Fibroblast of lung (primary cell): ENCODE results near the gene CCM2L. TPM values are rescaled to one million over a fixed set of nuclear protein-coding genes. Genes with fewer than 3 reads are reported as not detected.

ENCODE experiments used
- DNase-seq, 2 donors: peaks; one replicate each; pipeline versions ENCODE4 v3.0.0 to v3.0.0-alpha.2; 2010; ENCODE audit warnings: low read depth in 2 of 2
- H2AFZ ChIP-seq: 2 replicates; pipeline ENCODE4 v1.5.1; 2012; ENCODE audit warnings: low read length, control low read depth, inconsistent platforms
- H3K27ac ChIP-seq: 2 replicates; pipeline ENCODE4 v1.5.1; 2011; ENCODE audit warnings: low read length, control low read depth; ENCODE audit not compliant: insufficient read depth
- H3K27me3 ChIP-seq: 2 replicates; pipeline ENCODE4 v1.5.1; 2011; ENCODE audit warnings: mild to moderate bottlenecking, low read length; ENCODE audit not compliant: control insufficient read depth, insufficient read depth
- H3K36me3 ChIP-seq: 2 replicates; pipeline ENCODE4 v1.5.1; 2011; ENCODE audit warnings: low read length; ENCODE audit not compliant: control insufficient read depth, insufficient read depth
- H3K4me1 ChIP-seq: 2 replicates; pipeline ENCODE4 v1.5.1; 2011; ENCODE audit warnings: low read length; ENCODE audit not compliant: control insufficient read depth, insufficient read depth; ENCODE audit errors: extremely low read depth
- H3K4me2 ChIP-seq: 2 replicates; pipeline ENCODE4 v1.5.1; 2011; ENCODE audit warnings: low read length, control low read depth; ENCODE audit not compliant: insufficient read depth; ENCODE audit errors: extremely low read depth
- H3K4me3 ChIP-seq, 4 experiments: fragments of 200-600 bp in 1 of 4; sonication (generic) in 1 of 4; replicated peaks in 1 of 4; 2 replicates each; pipeline ENCODE4 v1.5.1; 2011 to 2016; ENCODE audit warnings: low read length in 4 of 4, low read depth in 3 of 4, mild to moderate bottlenecking in 3 of 4, control low read depth in 2 of 4, inconsistent platforms in 1 of 4, mixed read lengths in 1 of 4; ENCODE audit not compliant: insufficient read depth in 1 of 4; ENCODE audit errors: control extremely low read depth in 1 of 4
- H3K79me2 ChIP-seq: 2 replicates; pipeline ENCODE4 v1.5.1; 2012; ENCODE audit warnings: mild to moderate bottlenecking, low read length, inconsistent platforms; ENCODE audit not compliant: control insufficient read depth, insufficient read depth
- H3K9ac ChIP-seq: 2 replicates; pipeline ENCODE4 v1.5.1; 2011; ENCODE audit warnings: mild to moderate bottlenecking, low read length, control low read depth; ENCODE audit not compliant: insufficient read depth
- H3K9me3 ChIP-seq: 2 replicates; pipeline ENCODE4 v1.5.1; 2012; ENCODE audit warnings: low read depth, low read length; ENCODE audit not compliant: control insufficient read depth, insufficient read depth
- H4K20me1 ChIP-seq: 2 replicates; pipeline ENCODE4 v1.5.1; 2011; ENCODE audit warnings: low read length; ENCODE audit not compliant: control insufficient read depth, insufficient read depth; ENCODE audit errors: extremely low read depth
- EZH2 ChIP-seq: IDR thresholded peaks from 2 replicates; pipeline ENCODE4 v1.5.1; 2012; ENCODE audit warnings: low read length, control low read depth, mild to moderate bottlenecking; ENCODE audit errors: missing control alignments
- polyA plus RNA-seq, 2 donors: library from polyadenylated mRNA; depleted of rRNA in 1 of 2; stranded (reverse) in 1 of 2; unstranded in 1 of 2; fragments of >200 nt; gene quantifications; 2 replicates each; pipeline ENCODE4 v1.2.1, GENCODE V29; 2011 to 2012; ENCODE audit warnings: missing spikeins in 1 of 2
- total RNA-seq: library from RNA; depleted of rRNA; stranded (reverse); fragments of >200 nt; gene quantifications from 2 replicates; pipeline ENCODE4 v1.2.1, GENCODE V29; 2014
- TF ChIP-seq, protein P1 (sequence below), 2 donors: IDR thresholded peaks in 1 of 2; conservative IDR thresholded peaks in 1 of 2; 1 replicate in 1 of 2; 2 replicates in 1 of 2; pipeline ENCODE4 v1.5.1; 2011 to 2012; ENCODE audit warnings: low read length in 2 of 2, control low read depth in 1 of 2, inconsistent platforms in 1 of 2, low read depth in 1 of 2, mild to moderate bottlenecking in 1 of 2

The CCM2L gene
- total and polyA plus RNA-seq, 2 donors (not counting 1 experiment from before 2014, with no cell fraction given) = not detected

DNA sequence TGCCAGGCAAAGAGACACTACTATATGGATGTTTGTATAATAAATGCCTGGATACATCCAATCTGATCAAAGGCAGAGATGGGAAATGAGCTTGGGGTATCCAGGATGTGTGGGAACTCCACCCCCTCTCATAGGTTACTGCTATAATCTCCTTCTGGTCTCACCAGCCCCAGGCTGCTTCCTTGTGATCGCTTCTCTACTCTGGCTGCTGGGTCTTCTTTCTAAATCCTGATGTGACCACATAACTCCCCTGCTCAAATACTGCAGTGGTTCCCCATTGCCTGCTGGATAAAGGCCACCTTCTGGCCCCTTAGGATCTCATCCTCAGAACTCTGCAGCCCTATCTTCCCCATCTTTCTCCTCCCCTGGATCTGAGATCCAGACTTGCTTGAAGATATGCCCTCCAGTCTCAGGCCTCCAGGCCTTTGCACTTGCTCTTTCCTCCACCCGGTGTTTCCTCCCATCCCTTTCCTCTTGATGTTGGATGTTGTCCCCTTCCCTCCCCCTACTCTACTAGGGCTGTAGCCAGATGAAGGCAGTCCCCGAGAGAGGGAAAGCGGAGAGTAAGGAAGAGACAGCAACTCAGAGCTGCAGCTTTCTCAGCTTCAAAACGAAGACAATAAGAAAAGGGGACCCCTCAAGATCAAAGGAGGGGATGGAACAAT, 43.1 kb upstream of the CCM2L start:
- no peak overlapping the region for H3K9ac ChIP-seq
- H3K4me2 ChIP-seq = no peak overlapping the region
- no peak overlapping the region for H3K4me3 ChIP-seq
- no peaks in the 10 kb centered on the region for H3K79me2 ChIP-seq
- no peak for DNase-seq
- no peaks in the 10 kb centered on the region for H3K4me1 ChIP-seq
- H3K9me3 ChIP-seq = no peaks in the 10 kb centered on the region
- peaks cover 9% of the 10 kb centered on the region for H3K27me3 ChIP-seq
- H4K20me1 ChIP-seq = no peaks in the 10 kb centered on the region
- no peaks in the 10 kb centered on the region for H3K36me3 ChIP-seq
- no peak overlapping the region for H3K27ac ChIP-seq
- H2AFZ ChIP-seq = no peak overlapping the region
- TF ChIP-seq, protein P1, sequence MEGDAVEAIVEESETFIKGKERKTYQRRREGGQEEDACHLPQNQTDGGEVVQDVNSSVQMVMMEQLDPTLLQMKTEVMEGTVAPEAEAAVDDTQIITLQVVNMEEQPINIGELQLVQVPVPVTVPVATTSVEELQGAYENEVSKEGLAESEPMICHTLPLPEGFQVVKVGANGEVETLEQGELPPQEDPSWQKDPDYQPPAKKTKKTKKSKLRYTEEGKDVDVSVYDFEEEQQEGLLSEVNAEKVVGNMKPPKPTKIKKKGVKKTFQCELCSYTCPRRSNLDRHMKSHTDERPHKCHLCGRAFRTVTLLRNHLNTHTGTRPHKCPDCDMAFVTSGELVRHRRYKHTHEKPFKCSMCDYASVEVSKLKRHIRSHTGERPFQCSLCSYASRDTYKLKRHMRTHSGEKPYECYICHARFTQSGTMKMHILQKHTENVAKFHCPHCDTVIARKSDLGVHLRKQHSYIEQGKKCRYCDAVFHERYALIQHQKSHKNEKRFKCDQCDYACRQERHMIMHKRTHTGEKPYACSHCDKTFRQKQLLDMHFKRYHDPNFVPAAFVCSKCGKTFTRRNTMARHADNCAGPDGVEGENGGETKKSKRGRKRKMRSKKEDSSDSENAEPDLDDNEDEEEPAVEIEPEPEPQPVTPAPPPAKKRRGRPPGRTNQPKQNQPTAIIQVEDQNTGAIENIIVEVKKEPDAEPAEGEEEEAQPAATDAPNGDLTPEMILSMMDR (conservative IDR thresholded peaks at IDR 0.05 in 1 of 2, IDR thresholded peaks at IDR 0.05 in 1 of 2; ENCODE audit: low read depth in 1 of 2, low read length in 2 of 2) = no peak
- no peak for TF ChIP-seq EZH2

DNA sequence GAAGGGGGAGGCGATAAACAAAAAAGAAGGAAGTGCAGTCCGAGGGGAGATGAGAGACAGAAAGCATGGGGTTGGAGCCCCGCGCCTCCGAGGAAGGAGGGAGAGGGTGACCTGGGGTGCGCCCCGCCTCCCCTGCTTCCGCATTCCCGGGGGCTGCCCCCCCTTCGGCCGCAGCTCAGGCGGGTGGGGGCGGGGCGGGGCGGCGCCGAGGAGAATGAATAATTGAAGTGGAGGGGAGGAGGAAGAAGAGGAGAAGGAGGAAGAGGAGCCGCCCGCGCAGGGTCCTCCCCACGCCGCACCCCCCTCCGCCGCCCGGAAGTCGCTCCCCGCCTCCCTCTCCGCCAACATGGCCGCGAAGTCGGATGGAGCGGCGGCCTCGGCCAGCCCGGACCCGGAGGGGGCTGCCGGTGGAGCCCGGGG, 42.4 kb upstream of the CCM2L start, which contains the start of gene XKR7:
Gene XKR7 (plus strand): TSS at position 322 of the 420 bp plus-strand sequence. CDS start 25 bp downstream, at position 347.
- Histone ChIP-seq H3K27ac (no peak within 1 kb of the TSS), H3K4me2 (no peak within 1 kb of the TSS)

More for the DNA sequence above, 42.4 kb upstream of the CCM2L start, which contains the start of gene XKR7:
- Histone ChIP-seq H4K20me1 (no peaks in the 10 kb centered on the region), H3K36me3 (no peaks in the 10 kb centered on the region), H2AFZ (no peak within 1 kb of the TSS), H3K79me2 (no peaks in the 10 kb centered on the region), H3K27me3 (peaks cover 9% of the 10 kb centered on the region), H3K4me3 (peak within 1 kb of the TSS in 1 of 4 experiments; percentile 30), H3K9ac (no peak within 1 kb of the TSS), H3K9me3 (no peaks in the 10 kb centered on the region), H3K4me1 (no peaks in the 10 kb centered on the region)
- no peak for TF ChIP-seq EZH2
- TF ChIP-seq, protein P1 (conservative IDR thresholded peaks at IDR 0.05 in 1 of 2, IDR thresholded peaks at IDR 0.05 in 1 of 2; ENCODE audit: low read depth in 1 of 2, low read length in 2 of 2) = no peak
- DNase-seq = no peak
